Naive thymus-derived CD4-positive, alpha-beta T cell (primary cell): ENCODE measurements around the gene ESPN. TPM values are rescaled to one million over a fixed set of nuclear protein-coding genes. Genes with fewer than 3 reads are reported as not detected.
A peak's percentile ranks its signal among the peaks of the same experiment; 100 is the strongest.

Source experiments
- ATAC-seq: fragments of 150-1000 bp; cut with Tn5 transposase; 2 replicates; pipeline ENCODE4 v1.10.0; 2021; ENCODE audit warnings: mild to moderate bottlenecking, moderate library complexity
- CTCF ChIA-PET: fragments of 350-600 bp; sonication (Branson Sonifier 250); formaldehyde crosslinking; loops from one replicate; lab custom pipeline; 2021; ENCODE audit warnings: antibody characterized with exemption; lab: Charles Lee
- POLR2A ChIA-PET: fragments of 350-600 bp; sonication (Branson Sonifier 250); formaldehyde crosslinking; loops from one replicate; lab custom pipeline; 2021; ENCODE audit warnings: antibody characterized with exemption, inconsistent platforms; lab: Charles Lee
- DNase-seq, 9 donors: peaks; one replicate each; pipeline versions ENCODE4 v3.0.0 to v3.0.0-alpha.2; 2020 to 2022; ENCODE audit warnings: mixed read lengths in 1 of 9
- H3K27ac ChIP-seq: one replicate; pipeline ENCODE4 v1.7.0; 2013; ENCODE audit warnings: mild to moderate bottlenecking, low read depth, low read length, moderate library complexity
- H3K27me3 ChIP-seq, 2 donors: one replicate each; pipeline ENCODE4 v1.7.0; 2013; ENCODE audit warnings: low read length in 2 of 2, mild to moderate bottlenecking in 2 of 2, moderate library complexity in 2 of 2; ENCODE audit not compliant: control insufficient read depth in 2 of 2, insufficient read depth in 2 of 2
- H3K36me3 ChIP-seq, 3 experiments: 1 replicate in 2 of 3; 2 replicates in 1 of 3; pipeline ENCODE4 v1.7.0; 2013; ENCODE audit warnings: low read length in 3 of 3, mild to moderate bottlenecking in 3 of 3, moderate library complexity in 1 of 3; ENCODE audit not compliant: insufficient read depth in 3 of 3, control insufficient read depth in 2 of 3
- H3K4me1 ChIP-seq, 2 donors: one replicate each; pipeline ENCODE4 v1.7.0; 2013; ENCODE audit warnings: low read length in 2 of 2, mild to moderate bottlenecking in 2 of 2, moderate library complexity in 1 of 2; ENCODE audit not compliant: control insufficient read depth in 2 of 2, insufficient read depth in 2 of 2
- H3K4me3 ChIP-seq: 2 replicates; pipeline ENCODE4 v1.7.0; 2013; ENCODE audit warnings: mild to moderate bottlenecking, low read length
- H3K9me3 ChIP-seq, 3 experiments: 1 replicate in 2 of 3; 2 replicates in 1 of 3; pipeline ENCODE4 v1.7.0; 2013; ENCODE audit warnings: low read length in 3 of 3; ENCODE audit not compliant: control insufficient read depth in 2 of 3
- H3K27ac Mint-ChIP-seq, 9 donors: one replicate each; pipeline ENCODE4 v1.8.0; 2020 to 2022; ENCODE audit warnings: mixed read lengths in 9 of 9, mild to moderate bottlenecking in 8 of 9, moderate library complexity in 5 of 9, inconsistent platforms in 2 of 9
- H3K27me3 Mint-ChIP-seq, 5 donors: one replicate each; pipeline ENCODE4 v1.8.0; 2021 to 2022; ENCODE audit warnings: mixed read lengths in 5 of 5, mild to moderate bottlenecking in 1 of 5
- H3K36me3 Mint-ChIP-seq, 5 donors: one replicate each; pipeline ENCODE4 v1.8.0; 2020 to 2022; ENCODE audit warnings: mixed read lengths in 5 of 5, mild to moderate bottlenecking in 3 of 5, inconsistent platforms in 1 of 5
- H3K4me1 Mint-ChIP-seq, 7 donors: one replicate each; pipeline ENCODE4 v1.8.0; 2020 to 2022; ENCODE audit warnings: mixed read lengths in 7 of 7, mild to moderate bottlenecking in 3 of 7, inconsistent platforms in 1 of 7
- H3K4me3 Mint-ChIP-seq, 10 donors: one replicate each; pipeline ENCODE4 v1.8.0; 2020 to 2022; ENCODE audit warnings: mild to moderate bottlenecking in 10 of 10, mixed read lengths in 10 of 10, moderate library complexity in 6 of 10, inconsistent platforms in 2 of 10
- H3K9me3 Mint-ChIP-seq, 11 donors: one replicate each; pipeline ENCODE4 v1.8.0; 2020 to 2022; ENCODE audit warnings: mixed read lengths in 11 of 11, mild to moderate bottlenecking in 4 of 11, inconsistent platforms in 1 of 11, moderate library complexity in 1 of 11
- intact Hi-C, 2 donors: fragments of 100-400 bp; cut with micrococcal nuclease; formaldehyde crosslinking; loops; one replicate each; pipeline ENCODE4 v1.15.1; 2023
- polyA plus RNA-seq, 2 donors: library from polyadenylated mRNA; unstranded; fragments of 300-500 nt; fragmentation: Illumina TruSeq; gene quantifications; one replicate each; pipeline ENCODE4 v1.2.3, GENCODE V29; 2021
- total RNA-seq, 6 experiments: library from RNA in 5 of 6; stranded (reverse) in 5 of 6; gene quantifications; 1 replicate in 5 of 6; 2 replicates in 1 of 6; pipeline ENCODE4 v1.2.3 and lab custom pipeline; 2021 to 2026

Gene ESPN
- total and polyA plus RNA-seq, 7 experiments from 2014 or later: 0.40 to 2.9 (median 2.1) TPM

- POLR2A ChIA-PET: no interaction called here
- intact Hi-C loops: no loop called here
These were observed 16.6 kb upstream of the ESPN start for GRCh38 chr1:6408023-6408422.

GRCh38 chr1:6409053-6409452, 15.5 kb upstream of the ESPN start:
- Histone ChIP-seq H3K4me3 (no peak overlapping the region), H3K4me1 (no peaks in the 10 kb centered on the region), H3K36me3 (no peaks in the 10 kb centered on the region), H3K9me3 (no peaks in the 10 kb centered on the region), H3K27me3 (no peaks in the 10 kb centered on the region), H3K27ac (no peak overlapping the region)
- Mint-ChIP-seq H3K36me3 (no peaks in the 10 kb centered on the region), H3K4me3 (no peak overlapping the region), H3K27me3 (peaks cover 5 to 54% (median 12%) of the 10 kb centered on the region in 5 donors), H3K27ac (no peak overlapping the region), H3K4me1 (peaks cover 0 to 7% (median 0%) of the 10 kb centered on the region in 7 donors), H3K9me3 (no peaks in the 10 kb centered on the region)
- ATAC-seq (no peak), DNase-seq (no peak)
- ChIA-PET POLR2A (no interaction called here), CTCF (interaction anchor here (1.2 to 1.6 kb wide), 2 partner anchors 61 to 163 kb away, joined by 4 to 6 read pairs; no protein-coding TSS in a partner anchor)
- intact Hi-C loops: no loop called here

More at GRCh38 chr1:6408023-6408422, 16.6 kb upstream of the ESPN start:
- no peaks in the 10 kb centered on the region for H3K27me3 ChIP-seq
- no peak overlapping the region for H3K27ac ChIP-seq
- no peak for ATAC-seq
- Mint-ChIP-seq H3K36me3 (no peaks in the 10 kb centered on the region), H3K4me1 (peaks cover 0 to 8% (median 0%) of the 10 kb centered on the region in 7 donors), H3K27ac (no peak overlapping the region), H3K9me3 (no peaks in the 10 kb centered on the region), H3K4me3 (no peak overlapping the region), H3K27me3 (peaks cover 4 to 45% (median 9%) of the 10 kb centered on the region in 5 donors)
- no peak overlapping the region for H3K4me3 ChIP-seq
- no peaks in the 10 kb centered on the region for H3K4me1 ChIP-seq
- CTCF ChIA-PET: interaction anchor here (1.2 to 1.6 kb wide), 3 partner anchors 42 to 162 kb away, joined by 4 to 6 read pairs (median 4); no protein-coding TSS in a partner anchor
- H3K36me3 ChIP-seq: no peaks in the 10 kb centered on the region
- no peak for DNase-seq
- no peaks in the 10 kb centered on the region for H3K9me3 ChIP-seq

GRCh38 chr1:6409733-6410132, 14.8 kb upstream of the ESPN start:
- Mint-ChIP-seq H3K4me3 (no peak overlapping the region), H3K27ac (no peak overlapping the region), H3K36me3 (no peaks in the 10 kb centered on the region), H3K9me3 (no peaks in the 10 kb centered on the region), H3K27me3 (peaks cover 11 to 59% (median 18%) of the 10 kb centered on the region in 5 donors), H3K4me1 (peaks cover 4 to 7% (median 4%) of the 10 kb centered on the region in 7 donors)
- Histone ChIP-seq H3K27ac (no peak overlapping the region), H3K4me3 (no peak overlapping the region), H3K27me3 (peaks cover 0 to 5% of the 10 kb centered on the region in 2 donors), H3K9me3 (no peaks in the 10 kb centered on the region), H3K4me1 (peaks cover 0 to 4% of the 10 kb centered on the region in 2 donors), H3K36me3 (no peaks in the 10 kb centered on the region)
- CTCF ChIA-PET: no interaction called here
- POLR2A ChIA-PET: no interaction called here
- no peak for ATAC-seq
- intact Hi-C loops: no loop called here
- no peak for DNase-seq

- Mint-ChIP-seq H3K27ac (no peak overlapping the region), H3K27me3 (peaks cover 17 to 56% (median 22%) of the 10 kb centered on the region in 5 donors), H3K4me1 (peaks cover 3 to 11% (median 4%) of the 10 kb centered on the region in 7 donors), H3K36me3 (no peaks in the 10 kb centered on the region), H3K4me3 (no peak overlapping the region), H3K9me3 (no peaks in the 10 kb centered on the region)
- H3K36me3 ChIP-seq: no peaks in the 10 kb centered on the region
- peaks cover 0 to 8% of the 10 kb centered on the region in 2 donors for H3K27me3 ChIP-seq
- no peak for ATAC-seq
- H3K4me3 ChIP-seq: no peak overlapping the region
- H3K9me3 ChIP-seq: no peaks in the 10 kb centered on the region
- peaks cover 0 to 4% of the 10 kb centered on the region in 2 donors for H3K4me1 ChIP-seq
- DNase-seq: no peak
- no peak overlapping the region for H3K27ac ChIP-seq
- POLR2A ChIA-PET: interaction anchor here (0.6 kb wide), 1 partner anchor 50 kb away, joined by 3 read pairs; no protein-coding TSS in a partner anchor
- intact Hi-C loops: no loop called here
- CTCF ChIA-PET: interaction anchor here (0.6 to 1.0 kb wide), 2 partner anchors 19 to 60 kb away, joined by 3 to 4 read pairs; no protein-coding TSS in a partner anchor
These were observed 14.2 kb upstream of the ESPN start for GRCh38 chr1:6410248-6410893.

GRCh38 chr1:6412896-6413295, 11.7 kb upstream of the ESPN start:
- intact Hi-C loops: no loop called here
- POLR2A ChIA-PET: no interaction called here

GRCh38 chr1:6414443-6414844, 10.1 kb upstream of the ESPN start:
- peaks cover 41 to 63% (median 45%) of the 10 kb centered on the region in 5 donors for H3K27me3 Mint-ChIP-seq
- CTCF ChIA-PET: interaction anchor here (1.6 kb wide), 1 partner anchor 9 kb away, joined by 6 read pairs; no protein-coding TSS in a partner anchor
- H3K36me3 ChIP-seq: no peaks in the 10 kb centered on the region
- no peak overlapping the region for H3K4me3 ChIP-seq
- H3K9me3 ChIP-seq: no peaks in the 10 kb centered on the region
- peaks cover 3 to 11% (median 4%) of the 10 kb centered on the region in 7 donors for H3K4me1 Mint-ChIP-seq
- no peaks in the 10 kb centered on the region for H3K36me3 Mint-ChIP-seq
- H3K27me3 ChIP-seq: peaks cover 5 to 27% of the 10 kb centered on the region in 2 donors
- ATAC-seq (peak; percentile 74), DNase-seq (peak in 2 of 9 donors; percentile 43 to 44)
- H3K27ac Mint-ChIP-seq: no peak overlapping the region
- POLR2A ChIA-PET: interaction anchor here (0.8 kb wide), 1 partner anchor 50 kb away, joined by 3 read pairs; no protein-coding TSS in a partner anchor
- H3K9me3 Mint-ChIP-seq: no peaks in the 10 kb centered on the region
- intact Hi-C loops: no loop called here
- H3K4me3 Mint-ChIP-seq: peak overlapping the region in 4 of 10 donors; percentile 19 to 54 (median 36)
- peaks cover 4 to 6% of the 10 kb centered on the region in 2 donors for H3K4me1 ChIP-seq
- H3K27ac ChIP-seq: no peak overlapping the region

More at GRCh38 chr1:6412896-6413295, 11.7 kb upstream of the ESPN start:
- Histone ChIP-seq H3K9me3 (no peaks in the 10 kb centered on the region), H3K27me3 (peaks cover 5 to 22% of the 10 kb centered on the region in 2 donors), H3K4me1 (peaks cover 0 to 4% of the 10 kb centered on the region in 2 donors), H3K36me3 (no peaks in the 10 kb centered on the region), H3K27ac (no peak overlapping the region), H3K4me3 (no peak overlapping the region)
- H3K4me1 Mint-ChIP-seq: peaks cover 3 to 11% (median 4%) of the 10 kb centered on the region in 7 donors
- no peak for DNase-seq
- no peak overlapping the region for H3K27ac Mint-ChIP-seq
- no peaks in the 10 kb centered on the region for H3K9me3 Mint-ChIP-seq
- H3K36me3 Mint-ChIP-seq: no peaks in the 10 kb centered on the region
- CTCF ChIA-PET: interaction anchor here (0.6 to 1.1 kb wide), 4 partner anchors 9 to 240 kb away, joined by 3 to 5 read pairs (median 4); no protein-coding TSS in a partner anchor
- no peak overlapping the region for H3K4me3 Mint-ChIP-seq
- H3K27me3 Mint-ChIP-seq: peaks cover 39 to 63% (median 46%) of the 10 kb centered on the region in 5 donors
- ATAC-seq: no peak
